ENCODE measurements around the gene C13orf46.

Gene C13orf46

GRCh38 chr13:113997845-113998751 lies 24.2 kb upstream of the C13orf46 start:
- in situ Hi-C loops (cut with MboI; ENCODE audit: low sequenced_read_pairs, unreplicated experiment) = no loop called here
- TF ChIP-seq, protein P1, sequence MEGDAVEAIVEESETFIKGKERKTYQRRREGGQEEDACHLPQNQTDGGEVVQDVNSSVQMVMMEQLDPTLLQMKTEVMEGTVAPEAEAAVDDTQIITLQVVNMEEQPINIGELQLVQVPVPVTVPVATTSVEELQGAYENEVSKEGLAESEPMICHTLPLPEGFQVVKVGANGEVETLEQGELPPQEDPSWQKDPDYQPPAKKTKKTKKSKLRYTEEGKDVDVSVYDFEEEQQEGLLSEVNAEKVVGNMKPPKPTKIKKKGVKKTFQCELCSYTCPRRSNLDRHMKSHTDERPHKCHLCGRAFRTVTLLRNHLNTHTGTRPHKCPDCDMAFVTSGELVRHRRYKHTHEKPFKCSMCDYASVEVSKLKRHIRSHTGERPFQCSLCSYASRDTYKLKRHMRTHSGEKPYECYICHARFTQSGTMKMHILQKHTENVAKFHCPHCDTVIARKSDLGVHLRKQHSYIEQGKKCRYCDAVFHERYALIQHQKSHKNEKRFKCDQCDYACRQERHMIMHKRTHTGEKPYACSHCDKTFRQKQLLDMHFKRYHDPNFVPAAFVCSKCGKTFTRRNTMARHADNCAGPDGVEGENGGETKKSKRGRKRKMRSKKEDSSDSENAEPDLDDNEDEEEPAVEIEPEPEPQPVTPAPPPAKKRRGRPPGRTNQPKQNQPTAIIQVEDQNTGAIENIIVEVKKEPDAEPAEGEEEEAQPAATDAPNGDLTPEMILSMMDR (IDR thresholded peaks at IDR 0.05; ENCODE audit: borderline replicate concordance, control extremely low read depth, extremely low read depth, insufficient read depth, missing control alignments) = no peak
- DNase-seq (ENCODE audit: low spot score) = no peak

DNA sequence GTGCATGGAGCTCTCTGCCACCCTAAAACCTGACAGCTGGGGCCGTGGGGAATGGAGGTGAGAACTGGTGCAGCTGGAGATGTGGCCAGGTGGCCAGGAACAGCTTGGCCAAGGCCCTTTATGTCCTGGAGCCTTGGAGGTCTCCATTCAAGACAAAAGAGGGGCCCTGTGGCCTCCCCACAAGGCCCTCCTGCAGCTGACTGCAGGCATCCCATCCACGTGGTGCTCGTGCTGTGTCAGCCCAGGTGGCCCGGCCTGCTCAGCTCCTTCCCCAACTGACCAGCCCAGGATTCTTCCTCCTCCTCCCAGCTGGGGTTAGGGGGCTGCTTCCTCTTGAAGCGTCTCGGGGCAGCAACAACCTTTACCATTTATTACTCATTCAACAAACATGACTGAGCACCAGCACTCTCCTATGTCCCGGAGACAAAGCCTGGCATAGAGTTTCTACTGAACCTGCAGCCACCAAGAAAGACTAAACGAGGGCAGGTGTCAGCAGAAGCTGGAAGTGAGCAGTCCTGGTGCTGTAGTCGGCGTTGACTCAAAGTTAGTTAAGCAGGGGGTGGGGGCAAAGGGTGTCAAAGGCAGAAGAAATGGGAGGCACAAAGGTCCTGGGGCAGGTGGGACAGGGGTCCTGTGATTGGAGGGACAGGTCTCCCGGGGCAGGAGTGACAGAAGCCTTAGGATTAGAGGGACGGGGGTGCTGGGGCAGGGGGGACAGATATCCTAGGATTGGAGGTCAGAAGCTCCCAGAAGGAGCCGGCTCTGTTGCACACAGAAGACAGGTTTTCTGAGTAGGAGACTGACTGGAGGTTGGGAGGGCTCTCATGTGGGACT lies 23.3 kb upstream of the C13orf46 start:
- DNase-seq (ENCODE audit: low spot score) = no peak
- in situ Hi-C loops (cut with MboI; ENCODE audit: low sequenced_read_pairs, unreplicated experiment) = no loop called here

GRCh38 chr13:113996081-113996911 lies 22.4 kb upstream of the C13orf46 start:
- in situ Hi-C loops (cut with MboI; ENCODE audit: low sequenced_read_pairs, unreplicated experiment) = no loop called here

More for the DNA sequence above, 23.3 kb upstream of the C13orf46 start:
- TF ChIP-seq, protein P1 (IDR thresholded peaks at IDR 0.05; ENCODE audit: borderline replicate concordance, control extremely low read depth, extremely low read depth, insufficient read depth, missing control alignments) = no peak

GRCh38 chr13:113995051-113995601 lies 21.2 kb upstream of the C13orf46 start:
- in situ Hi-C loops (cut with MboI; ENCODE audit: low sequenced_read_pairs, unreplicated experiment) = no loop called here
- TF ChIP-seq, protein P1 (IDR thresholded peaks at IDR 0.05; ENCODE audit: borderline replicate concordance, control extremely low read depth, extremely low read depth, insufficient read depth, missing control alignments) = no peak
- DNase-seq (ENCODE audit: low spot score) = no peak

More at GRCh38 chr13:113996081-113996911, 22.4 kb upstream of the C13orf46 start:
- DNase-seq (ENCODE audit: low spot score) = no peak
- TF ChIP-seq, protein P1 (IDR thresholded peaks at IDR 0.05; ENCODE audit: borderline replicate concordance, control extremely low read depth, extremely low read depth, insufficient read depth, missing control alignments) = no peak

DNA sequence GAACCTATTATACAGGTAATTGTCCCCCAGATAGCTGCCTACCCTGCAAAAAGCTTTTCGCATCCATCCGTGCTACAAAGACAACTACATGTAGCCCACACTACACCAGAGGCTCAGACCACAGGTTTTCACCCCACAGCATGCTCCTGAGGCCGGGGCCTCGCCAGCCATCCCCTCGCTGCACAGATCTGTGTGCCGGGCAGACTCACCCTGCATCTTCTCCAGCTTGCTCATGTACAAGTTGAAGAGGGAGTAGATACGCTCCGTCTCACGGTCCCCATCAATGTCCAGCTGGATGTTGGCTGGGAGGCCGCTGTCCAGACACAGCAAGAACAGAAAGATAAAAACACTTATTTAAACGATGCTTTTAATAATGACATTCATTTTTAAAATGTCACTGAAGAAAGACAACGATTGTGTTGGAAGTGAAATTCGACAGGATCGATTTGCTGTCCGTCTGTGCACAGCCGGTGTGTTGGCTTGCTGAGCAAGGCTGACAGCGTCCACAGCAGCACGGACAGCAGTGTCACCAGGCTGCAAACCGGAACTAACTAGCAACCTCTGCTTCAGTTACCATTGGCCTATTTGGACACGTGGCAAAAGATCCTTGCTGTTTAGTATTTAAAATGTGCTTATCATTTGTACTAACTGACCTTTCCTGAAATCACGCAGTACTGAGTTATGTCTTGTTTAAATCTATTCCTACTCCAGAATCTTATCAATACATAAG lies 18.6 kb upstream of the C13orf46 start:
- in situ Hi-C loops (cut with MboI; ENCODE audit: low sequenced_read_pairs, unreplicated experiment) = no loop called here
- TF ChIP-seq, protein P1 (IDR thresholded peaks at IDR 0.05; ENCODE audit: borderline replicate concordance, control extremely low read depth, extremely low read depth, insufficient read depth, missing control alignments) = no peak
- DNase-seq (ENCODE audit: low spot score) = no peak

Data from GM13976 (cell line).